ENCODE measurements around the gene LRRC4B.

Gene LRRC4B

GRCh38 chr19:50568728-50569698 lies 778 bp upstream of the LRRC4B start:
- TF ChIP-seq CREB1 (IDR thresholded peaks at IDR 0.05; ENCODE audit: low read depth) (no peak), USF1 (IDR thresholded peaks at IDR 0.05) (no peak), FOXM1 (IDR thresholded peaks at IDR 0.05; ENCODE audit: borderline replicate concordance, low read depth) (no peak), MAX (IDR thresholded peaks at IDR 0.05) (no peak), ZBTB7A (IDR thresholded peaks at IDR 0.05; ENCODE audit: low read depth) (no peak), EP300 (IDR thresholded peaks at IDR 0.05; ENCODE audit: borderline replicate concordance) (no peak), EGR1 (IDR thresholded peaks at IDR 0.05) (no peak), TEAD4 (IDR thresholded peaks at IDR 0.05) (no peak), CEBPB (IDR thresholded peaks at IDR 0.05) (no peak), YY1 (IDR thresholded peaks at IDR 0.05; ENCODE audit: low read depth) (no peak), RAD21 (IDR thresholded peaks at IDR 0.05; ENCODE audit: low read depth) (no peak)

DNA sequence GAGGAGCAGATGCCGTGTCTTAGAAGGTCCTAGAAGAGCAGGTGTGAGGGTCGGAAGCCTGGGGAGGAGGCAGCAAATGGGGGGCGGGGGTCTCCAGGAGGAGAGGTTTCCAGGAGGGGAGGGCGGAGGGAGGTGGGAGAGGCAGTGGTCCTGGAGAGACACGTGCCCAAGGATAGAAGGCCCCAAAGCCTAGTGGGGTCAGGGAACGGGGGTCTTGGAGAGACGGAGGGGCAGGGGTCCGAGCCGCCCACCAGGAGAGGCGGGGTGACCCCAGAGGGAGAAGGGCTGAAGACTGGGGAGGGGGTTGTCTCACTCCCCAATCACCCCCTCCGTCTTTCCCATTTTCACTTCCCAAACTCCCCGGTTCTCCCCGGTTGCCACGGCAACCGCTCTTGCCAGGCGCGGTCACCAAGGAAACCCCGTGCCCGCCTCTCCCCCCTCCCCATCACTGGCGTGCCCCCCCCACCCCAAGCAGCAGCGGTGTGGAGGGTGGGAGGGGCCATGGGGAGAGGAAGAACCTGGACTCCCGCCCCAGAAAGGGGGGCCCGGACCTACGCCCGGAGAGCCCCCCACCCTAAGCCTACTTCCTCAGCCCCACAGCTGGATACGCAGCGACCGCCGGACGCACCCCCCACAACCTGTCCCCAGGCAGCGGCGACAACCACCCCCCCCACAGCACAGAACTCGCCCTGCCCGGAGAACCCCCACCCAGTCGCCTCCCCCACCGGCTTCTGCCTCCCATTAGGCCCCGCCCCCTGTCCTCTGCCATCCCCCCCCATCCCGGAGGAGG lies 988 bp downstream of the LRRC4B start:
- TF ChIP-seq EP300 (IDR thresholded peaks at IDR 0.05; ENCODE audit: borderline replicate concordance) (no peak), NFIC (IDR thresholded peaks at IDR 0.05) (no peak), TAF1 (IDR thresholded peaks at IDR 0.05; ENCODE audit: low read depth) (no peak), EGR1 (IDR thresholded peaks at IDR 0.05) (no peak), CEBPB (IDR thresholded peaks at IDR 0.05) (no peak), TEAD4 (IDR thresholded peaks at IDR 0.05) (no peak), FOXM1 (IDR thresholded peaks at IDR 0.05; ENCODE audit: borderline replicate concordance, low read depth) (no peak), YY1 (IDR thresholded peaks at IDR 0.05; ENCODE audit: low read depth) (no peak), MAX (IDR thresholded peaks at IDR 0.05) (no peak), USF1 (IDR thresholded peaks at IDR 0.05) (no peak), CREB1 (IDR thresholded peaks at IDR 0.05; ENCODE audit: low read depth) (no peak), ZBTB7A (IDR thresholded peaks at IDR 0.05; ENCODE audit: low read depth) (no peak), TCF12 (IDR thresholded peaks at IDR 0.05; ENCODE audit: low read depth) (no peak), RAD21 (IDR thresholded peaks at IDR 0.05; ENCODE audit: low read depth) (no peak)
- TF ChIP-seq, protein P1, sequence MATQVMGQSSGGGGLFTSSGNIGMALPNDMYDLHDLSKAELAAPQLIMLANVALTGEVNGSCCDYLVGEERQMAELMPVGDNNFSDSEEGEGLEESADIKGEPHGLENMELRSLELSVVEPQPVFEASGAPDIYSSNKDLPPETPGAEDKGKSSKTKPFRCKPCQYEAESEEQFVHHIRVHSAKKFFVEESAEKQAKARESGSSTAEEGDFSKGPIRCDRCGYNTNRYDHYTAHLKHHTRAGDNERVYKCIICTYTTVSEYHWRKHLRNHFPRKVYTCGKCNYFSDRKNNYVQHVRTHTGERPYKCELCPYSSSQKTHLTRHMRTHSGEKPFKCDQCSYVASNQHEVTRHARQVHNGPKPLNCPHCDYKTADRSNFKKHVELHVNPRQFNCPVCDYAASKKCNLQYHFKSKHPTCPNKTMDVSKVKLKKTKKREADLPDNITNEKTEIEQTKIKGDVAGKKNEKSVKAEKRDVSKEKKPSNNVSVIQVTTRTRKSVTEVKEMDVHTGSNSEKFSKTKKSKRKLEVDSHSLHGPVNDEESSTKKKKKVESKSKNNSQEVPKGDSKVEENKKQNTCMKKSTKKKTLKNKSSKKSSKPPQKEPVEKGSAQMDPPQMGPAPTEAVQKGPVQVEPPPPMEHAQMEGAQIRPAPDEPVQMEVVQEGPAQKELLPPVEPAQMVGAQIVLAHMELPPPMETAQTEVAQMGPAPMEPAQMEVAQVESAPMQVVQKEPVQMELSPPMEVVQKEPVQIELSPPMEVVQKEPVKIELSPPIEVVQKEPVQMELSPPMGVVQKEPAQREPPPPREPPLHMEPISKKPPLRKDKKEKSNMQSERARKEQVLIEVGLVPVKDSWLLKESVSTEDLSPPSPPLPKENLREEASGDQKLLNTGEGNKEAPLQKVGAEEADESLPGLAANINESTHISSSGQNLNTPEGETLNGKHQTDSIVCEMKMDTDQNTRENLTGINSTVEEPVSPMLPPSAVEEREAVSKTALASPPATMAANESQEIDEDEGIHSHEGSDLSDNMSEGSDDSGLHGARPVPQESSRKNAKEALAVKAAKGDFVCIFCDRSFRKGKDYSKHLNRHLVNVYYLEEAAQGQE (IDR thresholded peaks at IDR 0.05; ENCODE audit: low read depth), result no peak

- TF ChIP-seq TAF1 (IDR thresholded peaks at IDR 0.05; ENCODE audit: low read depth), result no peak
- no peak for TF ChIP-seq TEAD4 (IDR thresholded peaks at IDR 0.05)
- TF ChIP-seq NFIC (IDR thresholded peaks at IDR 0.05), result no peak
- TF ChIP-seq RAD21 (IDR thresholded peaks at IDR 0.05; ENCODE audit: low read depth), result no peak
- no peak for TF ChIP-seq EGR1 (IDR thresholded peaks at IDR 0.05)
- TF ChIP-seq USF1 (IDR thresholded peaks at IDR 0.05), result no peak
- no peak for TF ChIP-seq ZBTB7A (IDR thresholded peaks at IDR 0.05; ENCODE audit: low read depth)
- TF ChIP-seq EP300 (IDR thresholded peaks at IDR 0.05; ENCODE audit: borderline replicate concordance), result no peak
- no peak for TF ChIP-seq FOXM1 (IDR thresholded peaks at IDR 0.05; ENCODE audit: borderline replicate concordance, low read depth)
- TF ChIP-seq YY1 (IDR thresholded peaks at IDR 0.05; ENCODE audit: low read depth), result no peak
- no peak for TF ChIP-seq CEBPB (IDR thresholded peaks at IDR 0.05)
- TF ChIP-seq CREB1 (IDR thresholded peaks at IDR 0.05; ENCODE audit: low read depth), result no peak
- no peak for TF ChIP-seq TCF12 (IDR thresholded peaks at IDR 0.05; ENCODE audit: low read depth)
- no peak for TF ChIP-seq MAX (IDR thresholded peaks at IDR 0.05)
- TF ChIP-seq, protein P1 (IDR thresholded peaks at IDR 0.05; ENCODE audit: low read depth), result no peak
Measured at GRCh38 chr19:50565984-50566903, 2.0 kb downstream of the LRRC4B start.
